ENCODE measurements around the gene RAB20.

RAB20 gene

GRCh38 chr13:110523838-110524540 lies 37.5 kb downstream of the RAB20 start:
- Histone ChIP-seq H3K9me3 (ENCODE audit: low read depth, low read length) (no peaks in the 10 kb centered on the region), H3K36me3 (ENCODE audit: insufficient read depth, low read length) (no peaks in the 10 kb centered on the region), H3K4me3 (no peak overlapping the region), H3K9ac (ENCODE audit: insufficient read length) (no peak overlapping the region), H3K27ac (no peak overlapping the region)
- no peak for TF ChIP-seq EZH2 (IDR thresholded peaks at IDR 0.05)
- no peak for TF ChIP-seq FOXP2 (optimal IDR thresholded peaks at IDR 0.05; ENCODE audit: control extremely low read depth, extremely low read length, insufficient read depth)
- no peak for DNase-seq (ENCODE audit: low read depth, low spot score)

- no peak overlapping the region for H3K4me3 ChIP-seq
- no peaks in the 10 kb centered on the region for H3K36me3 ChIP-seq (ENCODE audit: insufficient read depth, low read length)
- DNase-seq (ENCODE audit: low read depth, low spot score), result no peak
- H3K9me3 ChIP-seq (ENCODE audit: low read depth, low read length), result no peaks in the 10 kb centered on the region
- no peak for TF ChIP-seq POLR2AphosphoS5 (IDR thresholded peaks at IDR 0.05; ENCODE audit: borderline replicate concordance, low read depth, low read length)
- TF ChIP-seq EZH2 (IDR thresholded peaks at IDR 0.05), result no peak
- TF ChIP-seq FOXP2 (optimal IDR thresholded peaks at IDR 0.05; ENCODE audit: control extremely low read depth, extremely low read length, insufficient read depth), result no peak
- no peak overlapping the region for H3K9ac ChIP-seq (ENCODE audit: insufficient read length)
- H3K27ac ChIP-seq, result no peak overlapping the region
Observed at GRCh38 chr13:110523180-110523579, 38.3 kb downstream of the RAB20 start.

DNA sequence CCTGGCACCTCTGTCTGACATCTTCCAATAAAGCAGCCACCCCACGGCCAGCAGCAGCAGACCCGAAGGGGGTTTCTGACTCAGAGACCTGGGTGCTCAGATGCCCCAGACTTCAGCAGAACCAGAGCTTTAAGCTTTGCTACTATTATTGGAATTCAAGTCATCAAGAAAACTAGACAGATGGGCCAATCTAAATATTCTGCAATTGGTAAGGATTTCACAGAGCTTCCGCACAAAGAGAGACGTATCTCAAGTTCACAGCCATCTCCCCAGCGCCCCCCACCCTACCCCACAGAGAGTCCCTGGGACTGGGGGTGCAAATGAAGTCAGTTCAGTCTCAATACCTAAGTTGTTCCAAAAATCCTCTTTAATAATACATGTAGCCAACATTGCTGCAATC lies 38.8 kb downstream of the RAB20 start:
- Histone ChIP-seq H3K9me3 (ENCODE audit: low read depth, low read length) (no peaks in the 10 kb centered on the region), H3K36me3 (ENCODE audit: insufficient read depth, low read length) (no peaks in the 10 kb centered on the region), H3K9ac (ENCODE audit: insufficient read length) (no peak overlapping the region), H3K4me3 (no peak overlapping the region), H3K27ac (no peak overlapping the region)
- no peak for TF ChIP-seq FOXP2 (optimal IDR thresholded peaks at IDR 0.05; ENCODE audit: control extremely low read depth, extremely low read length, insufficient read depth)
- no peak for TF ChIP-seq EZH2 (IDR thresholded peaks at IDR 0.05)
- TF ChIP-seq POLR2AphosphoS5 (IDR thresholded peaks at IDR 0.05; ENCODE audit: borderline replicate concordance, low read depth, low read length), result no peak
- DNase-seq (ENCODE audit: low read depth, low spot score), result no peak

DNA sequence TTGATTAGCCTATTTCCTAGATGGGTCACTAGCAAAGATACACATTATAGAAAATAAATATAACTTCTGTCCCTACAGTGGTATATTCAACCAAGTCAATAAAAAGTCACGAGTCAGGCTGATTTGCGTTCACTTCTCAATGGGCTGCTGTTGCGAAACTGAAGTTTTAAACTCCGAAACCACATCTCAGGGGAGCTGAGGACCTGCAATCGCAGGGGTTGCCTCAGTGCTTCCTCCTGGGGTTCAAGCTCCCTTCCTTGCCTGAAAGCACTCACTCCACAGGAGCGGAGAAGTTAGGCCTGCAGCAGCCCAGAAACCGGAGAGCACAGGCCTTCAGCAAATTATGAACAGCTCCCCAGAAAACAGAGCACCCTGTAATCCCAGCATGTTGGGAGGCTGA lies 39.6 kb downstream of the RAB20 start:
- Histone ChIP-seq H3K4me3 (no peak overlapping the region), H3K27ac (no peak overlapping the region), H3K36me3 (ENCODE audit: insufficient read depth, low read length) (no peaks in the 10 kb centered on the region), H3K9ac (ENCODE audit: insufficient read length) (no peak overlapping the region), H3K9me3 (ENCODE audit: low read depth, low read length) (no peaks in the 10 kb centered on the region)
- DNase-seq (ENCODE audit: low read depth, low spot score), result peak; percentile 5
- TF ChIP-seq FOXP2 (optimal IDR thresholded peaks at IDR 0.05; ENCODE audit: control extremely low read depth, extremely low read length, insufficient read depth) (no peak), POLR2AphosphoS5 (IDR thresholded peaks at IDR 0.05; ENCODE audit: borderline replicate concordance, low read depth, low read length) (no peak), EZH2 (IDR thresholded peaks at IDR 0.05) (no peak)

DNA sequence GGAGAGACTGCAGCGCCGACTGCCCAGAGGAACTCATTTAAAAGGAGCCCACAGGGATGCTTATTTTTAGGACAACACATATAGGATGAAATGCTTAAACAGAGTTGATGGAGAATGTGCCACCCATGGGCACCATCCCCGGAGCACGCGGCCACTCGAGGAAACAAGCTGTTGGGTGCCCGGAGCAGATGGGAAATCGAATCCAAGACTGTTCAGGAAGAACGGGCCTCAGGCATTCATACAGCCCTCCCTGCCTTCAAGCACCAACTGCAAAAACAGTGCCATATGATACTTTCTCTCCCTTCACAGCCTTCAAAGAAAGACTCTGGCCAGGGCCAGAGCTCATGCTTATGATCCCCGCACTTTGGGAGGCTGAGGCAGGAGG lies 40.2 kb downstream of the RAB20 start:
- Histone ChIP-seq H3K9me3 (ENCODE audit: low read depth, low read length) (no peaks in the 10 kb centered on the region), H3K4me3 (no peak overlapping the region), H3K9ac (ENCODE audit: insufficient read length) (no peak overlapping the region), H3K27ac (no peak overlapping the region), H3K36me3 (ENCODE audit: insufficient read depth, low read length) (no peaks in the 10 kb centered on the region)
- TF ChIP-seq POLR2AphosphoS5 (IDR thresholded peaks at IDR 0.05; ENCODE audit: borderline replicate concordance, low read depth, low read length), result no peak
- no peak for TF ChIP-seq FOXP2 (optimal IDR thresholded peaks at IDR 0.05; ENCODE audit: control extremely low read depth, extremely low read length, insufficient read depth)
- no peak for TF ChIP-seq EZH2 (IDR thresholded peaks at IDR 0.05)
- no peak for DNase-seq (ENCODE audit: low read depth, low spot score)

- no peak overlapping the region for H3K27ac ChIP-seq
- no peaks in the 10 kb centered on the region for H3K9me3 ChIP-seq (ENCODE audit: low read depth, low read length)
- H3K36me3 ChIP-seq (ENCODE audit: insufficient read depth, low read length), result no peaks in the 10 kb centered on the region
- no peak for DNase-seq (ENCODE audit: low read depth, low spot score)
- H3K9ac ChIP-seq (ENCODE audit: insufficient read length), result no peak overlapping the region
- TF ChIP-seq EZH2 (IDR thresholded peaks at IDR 0.05) (no peak), POLR2AphosphoS5 (IDR thresholded peaks at IDR 0.05; ENCODE audit: borderline replicate concordance, low read depth, low read length) (no peak), FOXP2 (optimal IDR thresholded peaks at IDR 0.05; ENCODE audit: control extremely low read depth, extremely low read length, insufficient read depth) (no peak)
- no peak overlapping the region for H3K4me3 ChIP-seq
Observed at GRCh38 chr13:110520431-110521295, 40.9 kb downstream of the RAB20 start.

DNA sequence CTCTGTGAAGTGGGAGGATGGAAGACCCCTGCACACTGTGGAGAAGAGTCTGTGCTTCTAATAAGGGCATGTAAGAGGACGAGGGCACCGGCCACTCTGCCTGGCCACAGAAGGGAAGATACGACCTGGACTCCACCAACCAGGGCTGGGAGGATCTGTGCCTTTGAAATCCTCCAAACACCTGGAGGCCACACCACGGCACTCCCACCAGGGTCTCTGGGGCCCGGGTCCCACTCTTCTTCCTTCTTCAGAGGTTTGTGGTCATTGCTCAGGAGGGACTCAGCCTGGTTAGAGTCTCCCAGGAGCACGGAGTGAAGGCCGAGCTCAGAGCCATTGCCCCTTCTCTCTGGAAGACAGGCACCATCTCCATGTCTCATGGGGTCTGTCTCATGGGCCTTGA lies 42.0 kb downstream of the RAB20 start:
- no peak overlapping the region for H3K27ac ChIP-seq
- H3K9ac ChIP-seq (ENCODE audit: insufficient read length), result no peak overlapping the region
- H3K36me3 ChIP-seq (ENCODE audit: insufficient read depth, low read length), result no peaks in the 10 kb centered on the region
- no peak overlapping the region for H3K4me3 ChIP-seq
- TF ChIP-seq FOXP2 (optimal IDR thresholded peaks at IDR 0.05; ENCODE audit: control extremely low read depth, extremely low read length, insufficient read depth), result no peak
- no peak for TF ChIP-seq EZH2 (IDR thresholded peaks at IDR 0.05)
- TF ChIP-seq POLR2AphosphoS5 (IDR thresholded peaks at IDR 0.05; ENCODE audit: borderline replicate concordance, low read depth, low read length), result no peak
- DNase-seq (ENCODE audit: low read depth, low spot score), result no peak
- no peaks in the 10 kb centered on the region for H3K9me3 ChIP-seq (ENCODE audit: low read depth, low read length)

- H3K36me3 ChIP-seq (ENCODE audit: insufficient read depth, low read length), result no peaks in the 10 kb centered on the region
- H3K9ac ChIP-seq (ENCODE audit: insufficient read length), result no peak overlapping the region
- TF ChIP-seq EZH2 (IDR thresholded peaks at IDR 0.05), result no peak
- no peak for TF ChIP-seq POLR2AphosphoS5 (IDR thresholded peaks at IDR 0.05; ENCODE audit: borderline replicate concordance, low read depth, low read length)
- no peak for TF ChIP-seq FOXP2 (optimal IDR thresholded peaks at IDR 0.05; ENCODE audit: control extremely low read depth, extremely low read length, insufficient read depth)
- no peak for DNase-seq (ENCODE audit: low read depth, low spot score)
- H3K27ac ChIP-seq, result no peak overlapping the region
- no peaks in the 10 kb centered on the region for H3K9me3 ChIP-seq (ENCODE audit: low read depth, low read length)
- no peak overlapping the region for H3K4me3 ChIP-seq
Observed at GRCh38 chr13:110519046-110519445, 42.5 kb downstream of the RAB20 start.
